PC-3 (cell line): ENCODE measurements around the gene SYDE2. TPM values are rescaled to one million over a fixed set of nuclear protein-coding genes. Genes with fewer than 3 reads are reported as not detected.

Source experiments
- ATAC-seq: fragments of 200-7000 bp; cut with Tn5 transposase; 2 replicates; pipeline ENCODE4 v1.9.1; 2020; ENCODE audit warnings: mild to moderate bottlenecking, moderate library complexity
- BruUV-seq: library from RNA; stranded (reverse); fragments of 400-500 nt; replicated peaks from 2 replicates; lab custom pipeline; 2021; lab: Mats Ljungman, UMichigan
- CTCF ChIA-PET: fragments of 300-600 bp; sonication (Branson Sonifier 250); formaldehyde crosslinking; loops from one replicate; lab custom pipeline; 2022; ENCODE audit warnings: antibody characterized with exemption; lab: Charles Lee
- POLR2A ChIA-PET: fragments of 300-600 bp; sonication (Branson Sonifier 250); formaldehyde crosslinking; loops from one replicate; lab custom pipeline; 2022; ENCODE audit warnings: antibody characterized with exemption; ENCODE audit not compliant: unreplicated experiment; lab: Charles Lee
- DNase-seq: peaks from one replicate; pipeline ENCODE4 v3.0.0-alpha.2; 2015
- H2AFZ ChIP-seq: fragments of 300-600 bp; sonication (generic); 2 replicates; pipeline ENCODE4 v1.6.0; 2016; ENCODE audit warnings: antibody characterized with exemption, low read length
- H3F3A ChIP-seq: fragments of 300-600 bp; sonication (generic); one replicate; pipeline ENCODE4 v1.6.0; 2017; ENCODE audit warnings: antibody characterized with exemption, low read length, control low read depth, mild to moderate bottlenecking; ENCODE audit not compliant: unreplicated experiment
- H3K27ac ChIP-seq: fragments of 300-600 bp; sonication (generic); 2 replicates; pipeline ENCODE4 v1.5.1; 2016; ENCODE audit warnings: mild to moderate bottlenecking, low read length
- H3K27me3 ChIP-seq: fragments of 300-600 bp; sonication (generic); 2 replicates; pipeline ENCODE4 v1.6.1; 2016; ENCODE audit warnings: low read length, mixed read lengths
- H3K36me3 ChIP-seq: fragments of 300-600 bp; sonication (generic); 2 replicates; pipeline ENCODE4 v1.6.1; 2016; ENCODE audit warnings: low read depth, mixed run types, low read length, mixed read lengths
- H3K4me1 ChIP-seq: fragments of 300-600 bp; sonication (generic); 2 replicates; pipeline ENCODE4 v1.5.1; 2016; ENCODE audit warnings: low read length; ENCODE audit not compliant: insufficient read depth
- H3K4me2 ChIP-seq: fragments of 300-600 bp; sonication (generic); 2 replicates; pipeline ENCODE4 v1.6.0; 2016; ENCODE audit warnings: low read length
- H3K4me3 ChIP-seq: fragments of 300-600 bp; sonication (generic); 2 replicates; pipeline ENCODE4 v1.5.1; 2016; ENCODE audit warnings: mild to moderate bottlenecking, low read length, mixed read lengths
- H3K79me2 ChIP-seq: fragments of 300-600 bp; sonication (generic); 2 replicates; pipeline ENCODE4 v1.6.1; 2017; ENCODE audit warnings: low read length, mixed read lengths
- H3K9ac ChIP-seq: fragments of 300-600 bp; sonication (generic); 2 replicates; pipeline ENCODE4 v1.6.0; 2016; ENCODE audit warnings: mild to moderate bottlenecking, low read length
- H3K9me2 ChIP-seq: fragments of 300-600 bp; sonication (generic); replicated peaks from 2 replicates; pipeline ENCODE4 v1.6.1; 2016; ENCODE audit warnings: mixed run types, low read length, mixed read lengths
- H3K9me3 ChIP-seq: fragments of 300-600 bp; sonication (generic); 2 replicates; pipeline ENCODE4 v1.6.1; 2016; ENCODE audit warnings: low read length, mixed read lengths
- H4K20me1 ChIP-seq: fragments of 300-600 bp; sonication (generic); 2 replicates; pipeline ENCODE4 v1.6.1; 2016; ENCODE audit warnings: low read length, mixed read lengths
- EZH2 ChIP-seq: fragments of 300-600 bp; sonication (generic); IDR thresholded peaks from one replicate; pipeline ENCODE4 v1.6.1; 2017; ENCODE audit warnings: antibody characterized with exemption, mild to moderate bottlenecking, low read length; ENCODE audit not compliant: unreplicated experiment
- EZH2phosphoT487 ChIP-seq: fragments of 300-600 bp; sonication (generic); IDR thresholded peaks from 2 replicates; pipeline ENCODE4 v1.6.1; 2018; ENCODE audit warnings: mild to moderate bottlenecking, antibody characterized with exemption, low read length, borderline replicate concordance
- intact Hi-C: fragments of 100-400 bp; cut with micrococcal nuclease; formaldehyde crosslinking; loops from 2 replicates; pipeline ENCODE4 v1.9.0; 2023
- total RNA-seq: library from RNA; depleted of rRNA; stranded (reverse); fragments of >200 nt; gene quantifications from 2 replicates; pipeline ENCODE4 v1.2.3, GENCODE V29; 2014
- TF ChIP-seq, protein P1 (sequence below): fragments of 300-600 bp; sonication (generic); conservative IDR thresholded peaks from 2 replicates; pipeline ENCODE4 v1.5.1; 2017; ENCODE audit warnings: antibody characterized with exemption, low read depth, mild to moderate bottlenecking, low read length

The SYDE2 gene
- total RNA-seq, 1 experiment from 2014 or later = 4.4 TPM

DNA sequence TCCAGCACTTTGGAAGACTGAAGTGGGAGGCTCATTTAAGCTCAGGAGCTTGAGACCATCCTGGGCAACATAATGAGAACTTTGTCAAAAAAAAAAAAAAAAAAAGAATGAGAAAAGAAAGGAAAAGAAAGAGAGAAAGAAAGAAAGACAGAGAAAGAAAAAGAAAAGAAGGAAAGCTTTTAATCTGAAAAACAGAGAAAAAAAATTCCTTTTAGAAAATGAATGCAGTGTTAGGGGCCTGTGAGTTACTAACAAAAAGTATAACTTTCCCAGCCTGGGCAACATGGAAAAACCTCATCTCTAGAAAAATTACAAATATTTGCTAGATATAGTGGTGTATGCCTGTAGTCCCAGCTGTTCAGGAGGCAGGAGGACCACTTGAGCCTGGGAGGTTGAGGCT lies 15.9 kb upstream of the SYDE2 start:
- H3F3A ChIP-seq = no peaks in the 10 kb centered on the region
- ATAC-seq (no peak), DNase-seq (no peak)
- H3K4me2 ChIP-seq = no peak overlapping the region
- no peak overlapping the region for H3K27ac ChIP-seq
- BruUV-seq = no TSS peak
- intact Hi-C loops = no loop called here
- ChIA-PET CTCF (no interaction called here), POLR2A (no interaction called here)
- H3K79me2 ChIP-seq = no peaks in the 10 kb centered on the region
- TF ChIP-seq, protein P1, sequence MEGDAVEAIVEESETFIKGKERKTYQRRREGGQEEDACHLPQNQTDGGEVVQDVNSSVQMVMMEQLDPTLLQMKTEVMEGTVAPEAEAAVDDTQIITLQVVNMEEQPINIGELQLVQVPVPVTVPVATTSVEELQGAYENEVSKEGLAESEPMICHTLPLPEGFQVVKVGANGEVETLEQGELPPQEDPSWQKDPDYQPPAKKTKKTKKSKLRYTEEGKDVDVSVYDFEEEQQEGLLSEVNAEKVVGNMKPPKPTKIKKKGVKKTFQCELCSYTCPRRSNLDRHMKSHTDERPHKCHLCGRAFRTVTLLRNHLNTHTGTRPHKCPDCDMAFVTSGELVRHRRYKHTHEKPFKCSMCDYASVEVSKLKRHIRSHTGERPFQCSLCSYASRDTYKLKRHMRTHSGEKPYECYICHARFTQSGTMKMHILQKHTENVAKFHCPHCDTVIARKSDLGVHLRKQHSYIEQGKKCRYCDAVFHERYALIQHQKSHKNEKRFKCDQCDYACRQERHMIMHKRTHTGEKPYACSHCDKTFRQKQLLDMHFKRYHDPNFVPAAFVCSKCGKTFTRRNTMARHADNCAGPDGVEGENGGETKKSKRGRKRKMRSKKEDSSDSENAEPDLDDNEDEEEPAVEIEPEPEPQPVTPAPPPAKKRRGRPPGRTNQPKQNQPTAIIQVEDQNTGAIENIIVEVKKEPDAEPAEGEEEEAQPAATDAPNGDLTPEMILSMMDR = no peak
- TF ChIP-seq EZH2 (no peak), EZH2phosphoT487 (no peak)
- H3K4me3 ChIP-seq = no peak overlapping the region
- H3K4me1 ChIP-seq = peaks cover 19% of the 10 kb centered on the region
- H3K9me3 ChIP-seq = no peaks in the 10 kb centered on the region
- no peak overlapping the region for H2AFZ ChIP-seq
- H3K9ac ChIP-seq = no peak overlapping the region
- H3K27me3 ChIP-seq = no peaks in the 10 kb centered on the region
- no peaks in the 10 kb centered on the region for H4K20me1 ChIP-seq
- H3K36me3 ChIP-seq = no peaks in the 10 kb centered on the region
- 0 out of 2 replicates have a peak, but pooled peaks cover 3% of the 10 kb centered on the region for H3K9me2 ChIP-seq

DNA sequence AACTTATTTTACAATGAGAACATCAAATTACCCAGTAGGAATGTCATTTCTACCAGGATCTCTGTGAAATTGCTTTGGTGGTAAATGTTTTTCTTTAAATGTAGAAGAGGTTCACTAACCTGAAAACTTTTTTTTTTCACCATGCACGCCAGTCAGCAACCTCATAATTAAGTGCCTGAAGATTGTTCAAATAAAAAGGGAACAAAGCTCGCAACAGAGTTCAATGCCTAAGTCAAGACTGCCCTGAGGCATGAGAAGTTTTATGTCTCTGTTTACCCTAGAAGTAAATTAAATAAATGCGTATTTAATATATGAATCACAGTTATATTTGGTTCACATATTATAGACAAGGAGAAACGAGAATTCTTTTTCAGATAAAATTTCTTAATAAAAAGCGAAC lies 13.8 kb upstream of the SYDE2 start:
- Histone ChIP-seq H3K27ac (peak overlapping the region; percentile 55), H3K9me2 (0 out of 2 replicates have a peak, but pooled peaks cover 3% of the 10 kb centered on the region), H3K79me2 (no peaks in the 10 kb centered on the region), H3F3A (no peaks in the 10 kb centered on the region), H3K9ac (peak overlapping the region; percentile 14; the same call in 1 of the 2 replicates), H3K4me2 (peak overlapping the region; percentile 75), H3K4me1 (peaks cover 19% of the 10 kb centered on the region), H2AFZ (peak overlapping the region; percentile 65), H4K20me1 (no peaks in the 10 kb centered on the region), H3K9me3 (no peaks in the 10 kb centered on the region), H3K4me3 (peak overlapping the region; percentile 56), H3K27me3 (no peaks in the 10 kb centered on the region), H3K36me3 (no peaks in the 10 kb centered on the region)
- peak; percentile 92 for ATAC-seq
- intact Hi-C loops = loop anchor here (1.0 kb wide), 1 partner anchor 11 kb away; no protein-coding TSS in a partner anchor
- ChIA-PET POLR2A (interaction anchor here (0.6 kb wide), 1 partner anchor 44 kb away, joined by 6 read pairs; no protein-coding TSS in a partner anchor), CTCF (interaction anchor here (1.0 kb wide), 1 partner anchor 10 kb away, joined by 4 read pairs; no protein-coding TSS in a partner anchor)
- TF ChIP-seq, protein P1 = no peak
- no peak for TF ChIP-seq EZH2
- TF ChIP-seq EZH2phosphoT487 = no peak
- BruUV-seq = no TSS peak
- peak; percentile 79 for DNase-seq

DNA sequence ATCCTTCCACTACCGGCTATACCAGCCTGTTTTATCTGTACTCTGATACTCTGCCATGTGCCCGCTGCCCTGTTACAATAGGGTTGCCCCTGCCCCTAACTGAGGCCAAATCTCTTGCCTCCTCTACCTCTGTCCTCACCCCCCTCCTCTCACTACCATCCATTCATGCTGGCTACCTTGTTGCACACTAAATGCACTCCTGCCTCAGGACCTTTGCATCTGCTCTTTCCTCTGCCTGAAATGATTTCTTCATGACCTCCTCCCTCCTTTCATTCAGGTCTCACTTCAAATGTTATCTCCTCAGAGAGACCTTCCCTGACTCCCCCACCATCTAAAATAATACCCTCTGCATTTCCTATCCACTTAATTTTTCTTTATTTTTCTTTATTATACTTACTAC lies 7.7 kb upstream of the SYDE2 start:
- POLR2A ChIA-PET = no interaction called here
- intact Hi-C loops = no loop called here
- H3K79me2 ChIP-seq = no peaks in the 10 kb centered on the region
- no peak for DNase-seq
- no peaks in the 10 kb centered on the region for H3F3A ChIP-seq
- ATAC-seq = no peak
- H3K9ac ChIP-seq = no peak overlapping the region
- no peak overlapping the region for H3K27ac ChIP-seq
- no peaks in the 10 kb centered on the region for H3K27me3 ChIP-seq
- H3K4me3 ChIP-seq = no peak overlapping the region
- H3K9me2 ChIP-seq = no peaks in the 10 kb centered on the region
- CTCF ChIA-PET = no interaction called here
- no TSS peak for BruUV-seq
- no peaks in the 10 kb centered on the region for H3K36me3 ChIP-seq
- TF ChIP-seq EZH2 = no peak
- TF ChIP-seq, protein P1 = no peak
- no peak for TF ChIP-seq EZH2phosphoT487
- H3K4me1 ChIP-seq = peaks cover 15% of the 10 kb centered on the region
- no peak overlapping the region for H2AFZ ChIP-seq
- no peaks in the 10 kb centered on the region for H3K9me3 ChIP-seq
- no peak overlapping the region for H3K4me2 ChIP-seq
- no peaks in the 10 kb centered on the region for H4K20me1 ChIP-seq
